IPS DF 19.7 (cell line): ENCODE results near the gene SRPK2.
"Not testable (repeated sequence)": the region's sequence is repeated elsewhere in the genome, so short reads cannot be mapped to it uniquely, and the experiment has no call there.

ENCODE experiments used
- DNase-seq: peaks from one replicate; pipeline ENCODE4 v3.0.0-alpha.2; 2013; ENCODE audit warnings: low read depth, low spot score

The SRPK2 gene

DNA sequence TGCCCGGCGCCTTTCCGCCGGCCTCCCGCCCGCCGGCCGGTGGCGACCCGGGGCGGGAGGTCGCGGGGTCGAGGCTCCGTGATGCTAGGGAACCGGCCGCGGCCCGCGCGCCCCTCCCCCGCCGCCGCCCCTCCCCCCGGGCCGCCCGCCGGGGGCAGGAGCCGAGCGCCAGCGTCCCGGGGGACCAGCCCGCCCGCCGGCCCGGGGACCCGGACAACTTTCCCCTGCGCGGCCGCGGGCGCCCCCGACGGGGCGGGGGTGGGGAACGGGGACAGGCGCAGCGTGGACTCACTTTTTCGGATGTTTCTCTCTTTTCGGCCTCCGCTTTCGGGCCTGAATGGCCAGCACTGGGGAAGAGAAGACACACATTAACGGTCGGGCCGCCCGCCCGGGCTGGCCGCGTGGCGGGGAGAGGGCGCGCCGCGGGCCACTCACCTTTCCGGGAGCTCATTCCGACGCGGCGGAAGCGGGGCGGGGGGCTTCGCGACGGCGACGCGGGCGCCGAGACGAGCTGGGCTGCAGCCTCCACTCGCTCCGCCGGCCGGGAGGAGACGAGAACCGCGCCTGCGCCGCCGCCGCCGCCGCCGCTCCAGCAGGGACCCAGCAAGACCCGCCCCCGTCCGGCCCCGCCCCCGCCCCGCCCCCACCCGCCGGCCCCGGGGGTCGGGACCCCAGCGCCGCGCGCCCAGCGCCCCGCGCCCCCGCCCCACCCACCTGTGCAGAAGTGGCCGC is at the start of gene SRPK2:
TSS of gene SRPK2 (minus strand) at position 566 of the 732 bp plus-strand sequence.
- DNase-seq: no peak

DNA sequence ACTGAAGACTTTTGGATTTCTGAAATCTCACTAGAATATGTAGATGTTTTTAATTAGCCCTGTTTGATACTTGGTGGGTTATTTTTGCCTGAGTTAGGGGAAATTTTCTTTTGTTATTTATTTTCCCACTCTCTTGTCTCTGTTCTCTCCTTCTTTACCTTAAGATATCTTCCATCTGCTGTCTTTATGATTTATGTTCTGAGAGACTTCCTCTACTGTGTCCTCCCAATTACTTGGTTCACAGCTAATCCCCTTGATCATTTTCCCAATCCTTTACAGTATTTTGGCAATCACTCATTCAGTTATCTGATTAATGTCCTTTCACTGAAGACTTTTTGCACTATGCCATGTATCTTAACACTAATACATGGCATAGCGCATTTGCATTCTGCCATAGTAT is 49.5 kb upstream of the SRPK2 start:
- DNase-seq: no peak

DNA sequence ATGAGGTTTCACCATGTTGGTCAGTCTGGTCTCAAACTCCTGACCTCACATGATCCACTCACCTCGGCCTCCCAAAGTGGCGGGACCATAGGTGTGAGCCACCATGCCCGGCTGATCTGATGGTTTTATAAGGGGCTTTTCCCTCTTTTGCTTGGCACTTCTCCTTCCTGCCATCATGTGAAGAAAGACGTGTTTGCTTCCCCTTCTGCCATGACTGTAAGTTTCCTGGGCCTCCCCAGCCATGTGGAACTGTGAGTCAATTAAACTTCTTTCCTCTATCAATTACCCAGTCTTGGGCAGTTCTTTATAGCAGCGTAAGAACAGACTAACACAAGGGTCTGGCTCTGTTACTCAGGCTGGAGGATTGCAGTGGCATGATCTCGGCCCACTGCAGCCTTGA is 48.6 kb upstream of the SRPK2 start:
- not testable (repeated sequence) for DNase-seq

DNA sequence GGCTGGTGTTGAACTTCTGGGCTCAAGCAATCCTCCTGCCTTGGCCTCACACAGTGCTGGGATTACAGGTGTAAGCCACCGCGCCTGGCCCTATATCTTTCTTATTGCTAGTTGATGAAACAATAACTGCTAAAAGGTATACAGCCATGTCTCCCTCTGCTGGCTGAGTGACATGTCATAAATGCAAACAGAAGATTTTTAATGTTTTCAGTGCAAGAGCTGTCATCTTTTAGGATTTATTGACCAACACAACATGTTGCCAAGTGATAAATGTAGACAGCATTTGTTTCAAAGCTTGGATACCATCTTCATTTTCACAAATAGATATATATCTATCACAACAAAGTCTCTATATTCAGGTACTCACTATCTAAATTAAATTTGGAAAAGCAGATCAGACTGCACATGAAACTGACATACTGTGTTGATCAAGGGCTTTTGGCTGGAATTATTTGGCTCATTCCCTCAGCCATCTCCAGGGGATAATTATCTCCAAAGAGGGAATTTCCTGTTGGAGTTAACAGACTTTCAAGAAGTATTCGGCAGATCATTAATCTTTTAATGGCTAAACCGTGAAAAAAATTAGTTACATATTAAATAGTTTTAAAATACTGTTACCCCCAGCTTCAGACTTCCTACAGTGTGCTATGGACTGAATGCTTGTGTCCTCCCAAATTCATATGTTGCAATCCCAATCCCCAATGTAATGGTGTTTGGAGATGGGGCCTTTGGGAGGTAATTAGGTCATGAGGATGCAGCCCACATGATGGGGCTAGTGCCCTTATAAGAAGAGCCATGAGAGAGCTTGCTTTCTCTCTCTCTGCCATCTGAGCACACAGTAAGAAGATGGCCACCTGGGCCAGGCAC is 41.3 kb upstream of the SRPK2 start:
- peak; percentile 7 for DNase-seq

DNA sequence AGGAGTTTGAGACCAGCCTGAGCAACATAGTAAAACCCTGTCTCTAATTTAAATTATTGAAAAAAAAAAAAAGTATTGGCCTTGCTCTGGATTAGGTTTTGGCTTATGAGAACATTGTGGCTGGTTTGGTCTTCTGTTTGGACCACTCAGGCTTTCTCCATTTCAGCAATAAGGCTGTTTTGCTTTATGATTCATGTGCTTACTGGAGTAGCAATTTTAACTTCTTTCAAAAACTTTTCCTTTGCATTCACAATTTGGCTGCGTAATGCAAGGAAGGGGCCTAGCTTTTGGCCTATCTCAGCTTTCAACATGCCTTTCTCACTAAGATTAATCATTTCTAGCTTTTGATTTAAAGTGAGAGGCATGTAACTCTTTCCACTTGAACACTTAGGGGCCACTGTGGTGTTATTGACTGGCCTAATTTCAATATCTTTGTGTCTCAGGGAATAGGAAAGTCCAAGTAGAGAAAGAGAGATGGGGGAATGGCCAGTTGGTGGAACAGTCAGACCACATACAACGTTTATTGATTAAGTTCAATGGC is 38.0 kb upstream of the SRPK2 start:
- DNase-seq: no peak

DNA sequence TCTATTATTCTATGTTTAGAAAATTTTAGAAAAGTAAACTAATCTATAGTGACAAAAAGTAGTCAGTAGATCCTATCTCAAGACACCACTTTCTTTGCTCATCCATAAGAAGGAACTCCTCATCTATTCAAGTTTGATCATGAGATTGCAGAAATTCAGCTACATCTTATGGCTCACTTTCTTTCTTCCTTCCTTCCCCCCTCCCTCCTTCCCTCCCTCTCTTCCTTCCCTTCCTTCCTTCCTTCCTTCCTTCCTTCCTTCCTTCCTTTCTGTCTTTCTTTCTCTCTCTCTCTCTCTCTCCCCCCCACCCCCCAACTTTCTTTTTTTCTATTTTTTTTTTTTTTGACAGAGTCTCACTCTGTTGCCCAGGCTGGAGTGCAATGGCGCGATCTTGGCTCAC is 35.3 kb upstream of the SRPK2 start:
- no peak for DNase-seq

DNA sequence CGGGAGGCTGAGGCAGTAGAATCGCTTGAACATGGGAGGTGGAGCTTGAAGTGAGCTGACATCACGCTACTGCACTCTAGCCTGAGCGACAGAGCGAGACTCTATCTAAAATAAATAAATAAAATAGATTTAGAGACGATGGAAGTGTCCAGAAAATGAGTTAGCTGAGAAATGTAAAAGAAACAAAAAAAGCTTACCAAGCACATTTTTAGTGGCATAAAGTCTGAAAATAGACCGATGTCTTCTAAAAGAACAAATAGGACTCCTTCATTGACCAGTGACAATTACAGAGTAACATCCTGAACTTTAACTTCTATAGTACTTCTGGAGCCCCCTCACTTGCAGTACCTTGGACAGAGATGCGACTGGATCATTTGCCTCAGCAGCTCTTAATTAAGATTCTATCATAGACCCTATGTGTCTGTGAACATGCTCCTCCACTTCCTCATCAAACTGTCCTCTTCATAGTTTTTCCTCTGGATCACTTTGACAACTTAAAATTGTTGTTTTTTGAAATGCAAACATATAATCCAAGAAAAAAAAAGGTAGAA is 25.2 kb upstream of the SRPK2 start:
- no peak for DNase-seq

DNA sequence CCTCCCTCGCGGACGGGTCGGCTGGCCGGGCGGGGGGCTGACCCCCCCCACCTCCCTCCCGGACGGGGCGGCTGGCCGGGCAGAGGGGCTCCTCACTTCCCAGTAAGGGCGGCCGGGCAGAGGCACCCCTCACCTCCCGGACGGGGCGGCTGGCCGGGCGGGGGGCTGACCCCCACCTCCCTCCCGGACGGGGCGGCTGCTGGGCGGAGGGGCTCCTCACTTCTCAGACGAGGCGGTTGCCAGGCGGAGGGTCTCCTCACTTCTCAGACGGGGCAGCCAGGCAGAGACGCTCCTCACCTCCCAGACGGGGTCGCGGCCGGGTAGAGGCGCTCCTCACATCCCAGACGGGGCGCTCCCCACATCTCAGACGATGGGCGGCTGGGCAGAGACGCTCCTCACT is 22.1 kb upstream of the SRPK2 start:
- DNase-seq: not testable (repeated sequence)

DNA sequence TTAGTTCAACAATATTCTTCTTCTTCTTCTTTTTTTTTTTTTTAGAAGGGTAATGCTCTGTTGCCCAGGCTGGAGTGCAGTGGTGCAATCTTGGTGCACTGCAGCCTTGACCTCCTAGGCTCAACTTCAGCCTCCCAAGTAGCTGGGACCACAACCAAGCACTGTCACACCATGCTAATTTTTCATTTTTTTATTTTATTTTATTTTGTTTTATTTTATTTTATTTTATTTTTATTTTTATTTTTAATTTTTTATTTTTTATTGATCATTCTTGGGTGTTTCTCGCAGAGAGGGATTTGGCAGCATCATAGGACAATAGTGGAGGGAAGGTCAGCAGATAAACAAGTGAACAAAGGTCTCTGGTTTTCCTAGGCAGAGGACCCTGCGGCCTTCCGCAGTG is 21.1 kb upstream of the SRPK2 start:
- not testable (repeated sequence) for DNase-seq

DNA sequence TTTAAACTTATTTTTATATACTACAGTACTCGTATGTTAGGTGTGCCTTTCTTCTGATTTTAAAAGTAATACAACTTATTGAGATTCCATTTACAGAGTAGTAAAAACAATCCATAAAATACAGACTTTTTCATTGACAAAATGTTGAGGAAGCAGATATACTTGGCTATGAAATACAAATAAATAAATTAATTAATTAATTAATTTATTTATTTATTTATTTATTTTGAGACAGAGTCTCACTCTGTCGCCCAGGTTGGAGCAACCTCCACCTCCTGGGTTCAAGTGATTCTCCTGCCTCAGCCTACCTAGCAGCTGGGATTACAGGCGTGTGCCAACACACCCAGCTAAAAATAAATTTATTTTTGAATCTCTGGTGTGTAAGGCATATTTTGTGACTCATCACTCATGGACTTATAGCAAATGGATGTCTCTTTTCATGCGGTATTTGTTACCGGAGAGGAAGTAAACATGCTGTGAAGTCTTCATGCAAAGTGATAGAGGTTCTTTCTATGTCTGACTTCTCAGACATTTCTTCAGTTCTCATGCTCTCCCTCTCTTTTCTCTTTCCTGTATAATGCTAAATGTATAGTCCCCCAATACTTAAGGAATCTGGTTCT is 20.2 kb upstream of the SRPK2 start:
- no peak for DNase-seq

DNA sequence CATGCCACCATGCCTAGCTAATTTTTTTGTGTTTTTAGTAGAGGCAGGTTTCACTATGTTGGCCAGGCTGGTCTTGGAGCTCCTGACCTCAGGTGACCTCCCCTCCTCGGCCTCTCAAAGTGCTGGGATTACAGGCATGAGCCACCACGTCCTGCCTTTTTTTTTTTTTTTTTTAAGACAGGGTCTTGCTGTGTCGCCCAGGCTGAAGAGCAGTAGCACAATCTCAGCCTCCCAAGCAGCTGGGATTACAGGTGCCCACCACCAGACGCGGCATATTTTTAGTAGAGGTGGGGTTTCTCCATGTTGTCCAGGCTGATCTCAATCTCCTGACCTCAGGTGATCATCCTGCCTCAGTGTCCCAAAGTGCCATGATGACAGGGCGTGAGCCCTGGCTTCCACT is 14.4 kb upstream of the SRPK2 start:
- DNase-seq: no peak

DNA sequence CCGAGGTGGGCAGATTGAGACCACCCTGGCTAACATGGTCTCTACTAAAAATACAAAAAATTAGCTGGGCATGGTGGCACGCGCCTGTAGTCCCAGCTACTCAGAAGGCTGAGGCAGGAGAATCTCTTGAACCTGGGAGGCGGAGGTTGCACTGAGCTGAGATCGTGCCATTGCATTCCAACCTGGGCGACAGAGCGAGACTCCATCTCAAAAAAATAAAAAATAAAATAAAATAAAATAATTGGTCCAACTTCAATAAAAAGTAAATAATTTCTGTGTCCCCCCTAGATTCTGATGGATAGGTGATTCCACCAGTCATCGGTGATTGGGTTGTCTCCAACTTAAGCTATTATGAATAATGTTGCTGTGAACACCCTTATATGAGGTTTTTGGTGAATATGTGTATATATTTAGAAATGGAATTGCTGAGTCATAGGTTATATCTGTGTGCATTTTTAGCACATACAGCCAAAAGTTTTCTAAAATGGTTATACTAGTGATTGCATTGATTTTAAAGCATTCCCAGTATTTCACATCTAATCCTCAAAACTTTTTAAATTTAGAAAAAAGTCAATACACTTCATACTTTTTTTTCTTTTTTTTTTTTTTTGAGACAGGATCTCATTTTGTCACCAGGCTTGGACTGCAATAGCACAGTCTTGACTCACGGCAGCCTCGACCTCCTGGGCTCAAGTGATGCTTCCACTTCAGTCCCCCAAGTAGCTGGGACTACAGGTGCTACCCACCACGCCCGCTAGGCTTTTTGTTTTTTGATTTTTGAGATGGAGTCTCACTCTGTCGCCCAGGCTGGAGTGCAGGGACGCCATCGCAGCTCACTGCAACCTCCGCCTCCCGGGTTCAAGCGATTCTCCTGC is 13.7 kb upstream of the SRPK2 start:
- no peak for DNase-seq

DNA sequence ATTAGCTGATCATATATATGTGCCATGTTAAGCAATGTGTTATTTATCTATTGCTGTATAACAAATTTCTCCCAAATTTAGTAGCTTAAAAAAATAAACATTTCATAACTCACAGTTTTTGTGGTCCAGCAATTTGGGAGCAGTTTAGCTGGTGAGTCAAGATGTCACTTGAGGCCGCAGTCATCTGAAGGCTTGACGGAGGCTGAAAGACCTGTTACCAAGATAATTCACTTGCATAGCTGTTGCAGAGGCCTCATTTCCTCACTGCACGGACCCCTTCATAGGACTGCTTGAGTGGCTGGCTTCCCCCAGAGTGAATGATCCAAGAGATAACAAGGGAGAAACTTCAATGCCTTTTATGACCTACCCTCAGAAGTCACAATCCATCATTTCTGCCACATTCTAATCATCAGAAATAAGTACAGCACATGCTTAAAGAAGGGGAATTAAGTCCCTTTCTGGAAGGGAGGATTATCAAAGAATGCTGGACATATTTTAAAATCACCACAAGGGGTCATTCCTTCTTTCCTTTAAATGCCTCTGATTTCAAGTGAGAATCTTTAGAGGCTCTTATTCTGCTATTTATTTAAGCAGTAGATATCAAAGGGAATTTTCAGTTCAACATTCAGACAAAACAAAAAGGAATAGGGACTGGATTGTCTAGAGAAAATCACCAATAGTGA is 10.5 kb upstream of the SRPK2 start:
- no peak for DNase-seq

DNA sequence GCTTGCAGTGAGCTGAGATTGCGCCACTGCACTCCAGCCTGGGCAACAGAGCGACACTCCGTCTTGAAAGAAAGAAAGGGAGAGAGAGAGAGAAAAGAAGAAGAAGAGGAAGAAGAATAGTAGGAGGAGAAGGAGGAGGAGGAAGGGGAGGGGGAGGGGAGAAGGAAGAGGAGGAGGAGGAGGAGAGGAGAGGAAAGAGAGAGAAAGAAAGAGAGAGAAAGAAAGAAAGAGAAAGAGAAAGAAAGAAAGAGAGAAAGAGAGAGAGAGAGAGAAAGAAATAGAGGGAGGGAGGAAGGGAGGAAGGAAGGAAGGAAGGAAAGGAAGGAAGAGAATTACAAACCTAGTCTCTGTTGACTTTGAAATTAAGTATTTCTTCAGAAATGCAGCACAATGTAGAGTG is 7.8 kb upstream of the SRPK2 start:
- no peak for DNase-seq

DNA sequence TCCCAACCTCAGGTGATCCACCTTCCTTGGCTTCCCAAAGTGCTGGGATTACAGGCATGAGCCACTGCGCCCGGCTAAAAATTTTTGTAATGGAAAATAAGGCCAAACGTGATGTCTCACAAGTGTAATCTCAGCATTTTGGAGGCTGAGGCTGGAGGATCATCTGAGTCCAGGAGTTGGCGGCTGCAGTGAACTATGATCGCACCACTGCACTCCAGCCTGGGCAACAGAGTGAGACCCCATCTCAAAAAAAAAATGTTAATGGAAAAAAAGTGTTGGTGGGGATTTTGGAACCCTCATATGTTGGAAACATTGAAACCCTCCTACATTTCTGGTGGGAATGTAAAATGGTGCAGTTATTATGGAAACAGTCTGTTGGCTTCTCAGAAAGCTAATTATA is 2.7 kb upstream of the SRPK2 start:
- no peak for DNase-seq

DNA sequence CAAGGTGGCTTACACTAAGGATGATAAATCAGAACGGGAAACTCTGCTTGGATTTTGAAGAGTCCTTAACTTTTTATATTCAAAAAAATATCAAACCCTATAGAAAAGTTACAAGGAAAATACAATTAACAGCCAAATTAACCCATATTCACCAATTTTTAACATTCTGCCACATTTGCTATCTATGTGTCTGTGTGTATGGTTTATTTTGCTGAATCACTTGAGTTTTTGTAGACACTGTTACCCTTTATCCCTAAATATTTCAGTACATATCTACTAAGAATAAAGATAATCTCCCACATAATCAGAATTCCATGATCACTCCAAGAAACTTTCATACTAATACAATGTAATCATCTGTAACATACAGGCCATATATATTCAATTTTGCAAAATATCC is 1.2 kb upstream of the SRPK2 start:
- no peak for DNase-seq

DNA sequence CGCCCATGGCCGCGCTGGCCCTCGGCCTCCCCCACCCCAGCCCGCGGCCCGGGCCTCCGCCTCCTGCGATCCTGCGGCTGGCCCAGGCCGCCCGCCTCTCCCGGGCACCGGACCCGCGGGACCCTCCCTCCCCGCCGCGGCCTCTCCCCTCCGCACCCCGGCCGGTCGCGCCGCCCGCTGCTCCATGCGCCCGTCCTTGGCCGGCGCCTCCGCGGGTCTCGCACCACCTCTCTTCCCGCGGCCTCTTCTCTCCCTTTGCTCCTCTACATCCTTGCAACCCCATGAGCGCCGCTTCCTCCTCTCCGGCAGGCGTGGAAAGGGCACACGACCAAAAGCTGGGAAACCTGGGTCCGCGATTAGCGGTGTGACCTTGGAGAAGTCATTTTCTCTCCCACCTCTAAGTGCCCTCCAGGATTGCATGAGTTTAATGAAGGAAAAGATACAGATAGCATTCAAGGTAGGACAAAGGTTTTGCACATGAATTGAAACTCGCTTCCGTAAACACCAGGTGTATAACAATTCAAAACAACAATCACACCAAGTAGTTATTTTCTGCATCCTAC is 448 bp upstream of the SRPK2 start:
- no peak for DNase-seq

DNA sequence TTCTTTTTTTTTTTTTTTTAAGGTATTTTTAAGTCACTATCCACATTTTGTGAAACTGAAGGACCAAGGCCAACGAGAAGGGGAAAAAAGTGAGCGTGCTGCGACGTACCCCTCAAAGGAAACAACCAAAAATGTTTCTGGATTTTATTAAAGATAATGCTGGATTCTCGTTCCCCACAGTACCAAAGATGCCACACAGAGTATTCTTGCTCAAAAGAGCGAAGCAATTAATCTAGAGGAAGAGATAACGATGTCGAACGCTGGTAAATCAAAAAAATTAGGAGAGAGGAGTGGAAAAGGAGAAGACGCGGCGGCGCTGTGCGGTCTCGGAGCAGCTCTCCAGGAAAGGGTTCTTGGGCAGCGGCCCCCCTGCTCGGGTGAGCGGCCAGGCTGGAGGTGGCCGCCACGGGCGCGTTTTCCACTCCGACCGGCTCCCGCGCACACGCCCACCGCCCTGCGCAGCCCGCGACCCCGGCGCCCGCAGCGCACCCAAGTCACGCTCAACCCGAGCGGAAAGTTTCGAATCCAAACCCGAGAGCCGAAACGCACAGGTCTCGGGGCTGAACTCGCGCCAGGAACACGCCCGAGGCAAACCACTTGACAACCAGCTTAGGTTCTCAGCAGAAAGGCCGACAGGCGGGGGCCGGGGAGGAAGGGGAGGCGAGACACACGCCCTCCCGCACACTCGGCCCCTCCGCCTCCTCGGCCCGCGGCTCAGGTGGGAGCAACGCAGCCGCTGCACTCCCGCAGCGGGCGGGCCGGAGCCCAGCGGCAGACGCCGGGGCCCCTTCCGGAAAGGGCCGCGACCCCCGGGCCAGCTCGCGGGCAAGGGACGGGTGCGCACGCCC is 989 bp downstream of the SRPK2 start:
- no peak for DNase-seq

DNA sequence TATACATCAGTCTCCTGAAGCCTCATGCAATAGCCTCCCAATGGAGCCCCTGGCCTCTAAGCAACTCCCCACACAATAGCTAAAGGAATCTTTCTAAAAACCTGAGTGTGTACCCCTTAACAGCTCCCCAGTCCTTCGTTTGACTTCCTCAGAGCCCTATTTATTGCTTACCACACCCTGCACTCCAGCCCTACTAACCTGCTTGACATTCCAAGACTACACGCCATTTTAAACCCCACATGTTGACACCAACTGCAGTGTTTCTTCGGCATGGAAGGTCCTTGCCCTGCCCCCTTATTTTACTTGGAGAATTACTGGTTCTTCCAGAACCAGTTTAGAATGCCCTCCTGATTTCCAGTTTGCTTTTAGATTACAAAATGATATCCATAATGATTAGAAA is 10.8 kb downstream of the SRPK2 start:
- DNase-seq: no peak
